AG04449 (cell line): ENCODE data around the gene BST1.
"Not testable (repeated sequence)": the region's sequence is repeated elsewhere in the genome, so short reads cannot be mapped to it uniquely, and the experiment has no call there.

ENCODE experiments used
- CTCF ChIA-PET: fragments of 350-600 bp; formaldehyde crosslinking; extraction: SDS; loops from one replicate; lab custom pipeline; 2021; ENCODE audit warnings: antibody characterized with exemption; lab: Yijun Ruan, JAX
- POLR2A ChIA-PET: fragments of 400-600, 350-600 bp; formaldehyde crosslinking; extraction: SDS; loops from one replicate; lab custom pipeline; 2020; ENCODE audit warnings: antibody characterized with exemption, inconsistent platforms; lab: Yijun Ruan, JAX
- DNase-seq: peaks from one replicate; pipeline ENCODE4 v3.0.0-alpha.2; 2010; ENCODE audit warnings: low read depth, low spot score
- H3K4me3 ChIP-seq: 2 replicates; pipeline ENCODE4 v1.5.1; 2011; ENCODE audit warnings: low read depth, mild to moderate bottlenecking, control low read depth, low read length
- TF ChIP-seq, protein P1 (sequence below): IDR thresholded peaks from one replicate; pipeline ENCODE4 v1.5.1; 2011; ENCODE audit warnings: mild to moderate bottlenecking, moderate library complexity, low read length, control low read depth, inconsistent platforms; ENCODE audit not compliant: insufficient read depth; ENCODE audit errors: missing control alignments

BST1 gene

DNA sequence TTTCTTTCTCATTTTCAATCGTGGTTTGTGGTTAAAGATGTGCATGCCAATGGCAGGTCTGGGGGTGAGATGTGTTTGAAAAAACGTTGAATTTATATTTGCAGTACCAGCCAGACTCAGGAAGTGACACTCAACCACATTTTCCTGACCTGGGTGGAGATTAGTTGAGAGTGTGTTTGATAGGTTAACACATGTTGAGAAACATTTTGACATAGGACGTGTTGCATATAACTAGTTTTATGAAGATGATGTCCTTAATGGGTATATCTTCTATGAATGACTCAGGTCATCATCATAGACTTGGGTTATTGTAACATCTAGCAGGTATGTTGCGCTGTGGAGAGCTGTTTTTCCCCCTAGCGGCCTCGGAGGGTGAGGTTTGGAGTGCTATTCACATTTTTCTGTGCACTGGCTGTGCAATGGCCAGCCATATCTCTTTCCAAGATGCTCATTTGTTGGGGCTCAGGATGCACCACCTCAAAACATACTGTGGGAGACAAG, 53.5 kb downstream of the BST1 start:
- POLR2A ChIA-PET, result no interaction called here
- CTCF ChIA-PET, result interaction anchor here (0.9 to 1.7 kb wide), 2 partner anchors 22 to 27 kb away, joined by 3 to 7 read pairs; no protein-coding TSS in a partner anchor
- no peak for DNase-seq
- TF ChIP-seq, protein P1, sequence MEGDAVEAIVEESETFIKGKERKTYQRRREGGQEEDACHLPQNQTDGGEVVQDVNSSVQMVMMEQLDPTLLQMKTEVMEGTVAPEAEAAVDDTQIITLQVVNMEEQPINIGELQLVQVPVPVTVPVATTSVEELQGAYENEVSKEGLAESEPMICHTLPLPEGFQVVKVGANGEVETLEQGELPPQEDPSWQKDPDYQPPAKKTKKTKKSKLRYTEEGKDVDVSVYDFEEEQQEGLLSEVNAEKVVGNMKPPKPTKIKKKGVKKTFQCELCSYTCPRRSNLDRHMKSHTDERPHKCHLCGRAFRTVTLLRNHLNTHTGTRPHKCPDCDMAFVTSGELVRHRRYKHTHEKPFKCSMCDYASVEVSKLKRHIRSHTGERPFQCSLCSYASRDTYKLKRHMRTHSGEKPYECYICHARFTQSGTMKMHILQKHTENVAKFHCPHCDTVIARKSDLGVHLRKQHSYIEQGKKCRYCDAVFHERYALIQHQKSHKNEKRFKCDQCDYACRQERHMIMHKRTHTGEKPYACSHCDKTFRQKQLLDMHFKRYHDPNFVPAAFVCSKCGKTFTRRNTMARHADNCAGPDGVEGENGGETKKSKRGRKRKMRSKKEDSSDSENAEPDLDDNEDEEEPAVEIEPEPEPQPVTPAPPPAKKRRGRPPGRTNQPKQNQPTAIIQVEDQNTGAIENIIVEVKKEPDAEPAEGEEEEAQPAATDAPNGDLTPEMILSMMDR, result no peak
- H3K4me3 ChIP-seq, result no peak overlapping the region

DNA sequence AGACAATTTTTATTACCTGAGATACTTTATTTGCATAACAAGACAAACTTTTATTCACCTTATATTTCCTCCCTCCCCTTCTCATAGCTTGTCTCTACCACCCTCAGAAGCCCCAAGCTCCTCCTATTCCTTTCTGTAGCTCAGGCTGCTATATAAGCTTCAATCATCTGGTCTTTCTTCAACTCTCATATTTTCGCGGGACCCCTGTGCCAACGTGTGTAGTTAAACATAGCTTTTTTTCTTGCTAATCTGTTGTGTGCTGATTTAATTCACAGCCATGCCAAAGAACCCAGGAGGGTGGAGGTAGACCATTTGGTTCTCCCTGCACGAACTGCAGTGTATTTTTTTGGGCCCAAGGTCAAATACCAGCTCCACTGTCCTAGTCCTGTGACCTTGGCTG, 54.2 kb downstream of the BST1 start:
- CTCF ChIA-PET, result interaction anchor here (1.4 to 1.7 kb wide), 2 partner anchors 14 to 22 kb away, joined by 4 to 7 read pairs; no protein-coding TSS in a partner anchor
- no peak overlapping the region for H3K4me3 ChIP-seq

DNA sequence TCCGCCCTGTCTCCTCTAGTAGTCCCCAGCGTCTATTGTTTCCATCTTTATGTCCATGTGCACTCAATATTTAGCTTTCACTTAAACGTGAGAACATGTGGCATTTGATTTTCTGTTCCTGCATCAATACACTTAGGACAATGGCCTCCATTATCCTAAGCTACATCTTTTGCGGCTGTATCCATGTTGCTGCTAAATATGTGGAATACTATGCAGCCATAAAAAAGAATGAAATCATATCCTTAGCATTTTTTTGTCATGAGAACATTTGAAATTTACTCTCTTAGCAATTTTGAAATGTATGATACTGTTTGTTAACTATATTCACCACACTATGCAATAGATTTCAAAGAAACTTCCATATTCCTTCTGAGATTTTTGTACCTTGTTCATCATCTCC, 55.4 kb downstream of the BST1 start:
- ChIA-PET POLR2A (no interaction called here), CTCF (interaction anchor here (1.4 to 2.5 kb wide), 2 partner anchors 15 to 26 kb away, joined by 4 to 6 read pairs; no protein-coding TSS in a partner anchor)

More for the DNA sequence above, 54.2 kb downstream of the BST1 start:
- POLR2A ChIA-PET, result no interaction called here
- TF ChIP-seq, protein P1, result no peak
- no peak for DNase-seq

DNA sequence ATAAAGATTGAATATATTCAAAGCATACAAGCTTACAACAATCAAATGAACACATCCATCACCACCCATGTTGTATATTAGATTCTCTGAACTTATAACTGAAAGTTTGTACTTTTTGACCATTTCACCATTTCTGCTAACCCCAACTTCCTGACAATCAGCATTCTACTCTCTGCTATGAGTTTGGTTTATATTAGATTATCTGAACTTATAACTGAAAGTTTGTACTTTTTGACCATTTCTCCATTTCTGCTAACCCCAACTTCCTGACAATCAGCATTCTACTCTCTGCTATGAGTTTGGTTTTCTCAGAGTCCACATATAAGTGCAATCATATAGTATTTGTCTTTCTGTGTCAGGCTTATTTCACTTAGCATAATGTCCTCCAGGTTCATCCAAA, 59.6 kb downstream of the BST1 start:
- POLR2A ChIA-PET, DNase-seq, H3K4me3 ChIP-seq: not testable (repeated sequence)
- CTCF ChIA-PET, result interaction anchor here (1.3 to 1.5 kb wide), 2 partner anchors 42 to 44 kb away, joined by 3 to 4 read pairs; no protein-coding TSS in a partner anchor

More for the DNA sequence above, 55.4 kb downstream of the BST1 start:
- H3K4me3 ChIP-seq, result no peak overlapping the region
- no peak for DNase-seq
- TF ChIP-seq, protein P1, result no peak

DNA sequence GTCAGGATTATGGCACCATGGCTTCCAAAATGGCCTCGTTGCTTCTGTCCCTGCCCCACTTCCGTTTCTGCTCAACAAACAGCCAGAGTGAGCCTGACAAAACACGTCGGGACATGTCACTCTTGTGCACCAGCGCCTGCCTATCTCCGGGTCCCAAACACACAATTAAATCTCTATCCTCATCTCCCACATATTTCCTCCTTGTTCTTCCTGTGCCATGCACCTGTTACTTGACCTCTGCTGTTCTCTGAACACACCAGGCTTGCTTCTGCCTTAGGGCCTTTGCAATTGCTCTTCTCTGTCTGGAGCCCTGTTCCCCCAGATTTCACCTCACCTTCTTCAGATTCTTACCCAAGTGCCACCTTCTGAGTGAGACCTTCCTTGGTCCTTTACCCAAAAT, 62.5 kb downstream of the BST1 start:
- ChIA-PET POLR2A (no interaction called here), CTCF (no interaction called here)
- no peak overlapping the region for H3K4me3 ChIP-seq
- no peak for DNase-seq
- TF ChIP-seq, protein P1, result no peak

DNA sequence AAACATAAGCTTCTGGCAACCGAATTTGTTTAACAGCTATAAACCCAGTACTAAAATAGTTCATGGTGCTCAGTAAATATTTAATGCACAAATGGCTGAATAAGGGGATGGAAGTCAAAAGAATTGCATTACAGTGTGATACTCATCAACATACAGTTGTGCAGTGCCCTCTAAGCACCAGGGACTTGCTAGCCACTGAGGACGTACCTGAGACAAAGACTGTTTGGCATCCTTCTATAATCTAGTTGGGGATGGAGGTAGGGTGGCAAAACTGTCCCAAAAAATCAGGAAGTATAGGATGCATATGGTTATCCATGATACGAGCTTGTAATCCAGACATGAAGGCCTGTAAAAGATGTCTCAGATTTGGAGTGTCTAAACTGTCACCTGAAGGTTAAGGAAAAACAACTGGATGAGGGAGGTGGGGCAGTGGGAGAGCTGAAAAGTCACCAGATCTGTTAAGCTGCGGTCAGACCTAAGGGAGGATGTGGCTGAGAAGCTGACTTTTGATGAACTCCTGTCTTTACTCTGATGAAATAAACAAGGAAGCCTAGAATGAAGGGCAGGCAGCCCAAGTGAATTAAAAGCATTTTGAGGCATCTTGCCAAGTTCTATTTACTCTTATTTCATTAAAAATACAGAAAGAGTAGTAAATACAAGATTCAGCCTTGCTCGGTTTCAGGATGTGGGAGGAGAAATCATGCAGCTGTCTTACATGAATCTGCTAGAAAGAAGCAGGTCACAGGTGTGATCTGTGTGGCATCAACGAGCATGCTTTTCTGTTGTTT, 63.2 kb downstream of the BST1 start:
- TF ChIP-seq, protein P1, result no peak
- ChIA-PET POLR2A (no interaction called here), CTCF (interaction anchor here (0.8 kb wide), 1 partner anchor 40 kb away, joined by 3 read pairs; no protein-coding TSS in a partner anchor)
- DNase-seq, result no peak
- no peak overlapping the region for H3K4me3 ChIP-seq
